Measurements from ENCODE around the gene SEC14L1.
"Not testable (repeated sequence)": the region's sequence is repeated elsewhere in the genome, so short reads cannot be mapped to it uniquely, and the experiment has no call there.

The SEC14L1 gene

DNA sequence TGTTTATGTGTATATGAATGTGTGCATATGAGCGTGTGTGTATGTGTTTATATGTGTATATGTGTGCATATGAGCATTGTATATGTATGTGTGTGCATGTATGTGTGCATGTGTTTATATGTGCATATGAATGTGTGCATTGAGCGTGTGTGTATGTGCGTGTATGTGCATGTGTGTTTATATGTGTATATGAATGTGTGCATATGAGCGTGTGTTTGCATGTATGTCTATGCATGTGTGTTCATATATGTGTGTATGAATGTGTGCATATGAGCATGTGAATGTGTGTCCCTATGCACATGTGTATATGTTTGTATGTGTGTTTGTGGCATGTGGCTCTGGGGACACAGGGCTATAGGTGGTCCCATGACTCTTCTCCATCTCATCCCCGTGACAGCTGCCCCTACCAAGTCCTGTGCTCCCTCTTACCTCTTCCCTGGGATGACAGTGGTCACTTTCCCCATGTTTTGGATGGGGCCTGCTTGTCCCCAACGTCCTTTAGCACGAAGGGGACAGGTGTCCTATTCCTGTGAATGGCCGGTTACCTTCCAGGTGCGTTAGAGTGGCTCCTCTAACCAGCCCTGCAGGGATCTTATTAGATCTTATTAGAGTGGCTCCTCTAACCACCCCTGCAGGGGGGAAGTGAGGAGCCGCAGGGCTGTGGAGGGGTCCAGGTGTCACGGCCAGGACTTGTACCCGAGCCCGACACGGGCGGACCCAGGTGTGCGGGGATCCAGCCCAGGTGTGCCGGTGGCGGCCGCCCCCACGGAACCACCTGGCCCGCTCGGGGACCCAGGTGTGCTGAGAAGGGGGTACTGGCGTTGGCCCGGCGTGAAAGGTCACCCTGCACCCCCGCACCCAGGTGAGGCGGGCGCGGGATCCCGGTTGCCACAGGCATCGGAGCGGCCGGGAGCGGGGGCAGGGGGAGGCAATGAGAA is 105.6 kb downstream of the SEC14L1 start:
- no peak for DNase-seq

DNA sequence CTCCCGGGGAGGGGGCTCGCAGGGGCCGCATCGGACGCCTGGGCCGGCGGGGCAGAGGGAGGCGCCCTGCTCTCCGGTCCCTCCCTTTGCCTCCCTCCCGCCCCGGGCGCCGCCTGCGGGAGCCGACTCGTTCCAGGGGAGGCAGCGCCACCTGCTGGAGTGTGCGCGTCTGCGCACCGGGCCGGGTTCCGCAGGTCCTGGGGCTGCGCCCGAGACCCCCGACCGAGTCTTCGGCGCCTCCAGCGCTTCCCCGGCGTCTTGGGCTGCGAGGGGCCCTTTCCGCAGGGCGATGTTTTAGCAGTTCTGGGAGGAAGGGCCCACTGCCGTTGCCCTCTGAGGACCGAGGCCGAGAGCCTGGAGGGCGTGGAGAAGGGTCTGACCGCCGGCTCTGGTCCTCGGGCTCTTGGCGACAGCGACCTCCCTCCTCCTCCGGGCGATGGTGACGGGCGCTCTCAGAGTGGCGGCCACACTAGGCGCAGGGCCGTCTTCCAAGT is 106.3 kb downstream of the SEC14L1 start:
- DNase-seq, result peak; percentile 8

DNA sequence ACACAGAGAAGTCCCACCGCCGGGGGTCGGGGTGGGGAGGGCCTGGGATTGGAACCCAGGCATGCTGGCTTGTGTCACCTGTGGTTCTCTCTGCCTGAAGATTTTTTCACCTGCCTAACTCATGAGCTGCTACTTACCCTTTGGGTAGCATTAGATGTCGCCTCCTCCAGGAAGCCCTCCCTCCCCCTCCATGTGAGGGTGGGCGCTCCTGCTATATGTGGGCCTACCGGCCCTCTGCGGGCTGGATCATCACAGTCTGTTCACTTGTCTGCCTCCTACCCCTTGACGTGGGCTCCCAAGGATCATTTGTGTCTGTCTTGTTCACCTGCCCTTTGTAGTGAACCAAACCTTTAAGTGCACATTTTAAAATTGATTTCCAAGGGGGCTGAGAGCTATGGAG is 106.8 kb downstream of the SEC14L1 start:
- no peak for DNase-seq

DNA sequence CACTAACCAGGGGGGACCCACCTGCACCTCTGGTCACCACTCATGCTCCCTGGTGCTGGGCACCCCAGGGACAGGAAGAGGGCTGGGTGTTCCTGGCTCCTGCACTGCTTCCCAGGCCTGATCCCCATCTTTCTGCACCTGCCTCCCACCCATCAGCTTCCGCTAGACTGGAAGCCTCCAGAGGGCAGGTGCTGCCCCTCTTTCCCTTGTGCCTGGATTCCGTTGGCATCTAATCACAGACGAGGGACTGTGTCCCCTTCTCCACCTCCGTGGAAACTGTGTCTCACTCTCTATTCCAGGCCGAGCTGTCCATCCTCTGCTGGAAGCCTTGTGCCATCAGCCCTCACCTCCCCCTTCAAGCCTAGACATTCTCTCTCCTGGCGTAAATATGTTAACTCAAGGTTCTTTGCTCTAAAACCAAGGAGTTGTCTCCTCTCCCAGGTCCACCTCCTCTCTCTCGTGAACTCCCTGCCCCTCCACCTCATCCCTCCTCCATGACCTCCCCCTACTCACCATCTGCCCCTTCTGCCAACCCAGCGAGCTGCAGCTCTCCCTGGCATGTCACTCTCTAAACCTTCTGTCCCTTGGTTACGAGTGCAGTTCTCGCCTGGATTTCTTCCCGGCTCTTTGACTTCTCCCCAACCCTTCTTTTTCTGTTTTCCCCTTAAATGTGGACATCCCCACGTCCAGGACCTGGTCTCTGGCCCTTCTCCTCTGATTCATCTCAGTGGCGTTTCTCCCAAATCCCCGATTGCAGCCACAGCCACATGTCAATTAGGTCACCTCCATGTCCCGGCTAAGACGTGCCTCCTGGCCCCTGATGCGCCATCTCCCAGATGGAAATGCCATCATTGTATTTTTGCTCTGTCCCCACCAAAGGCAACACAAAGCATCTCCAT is 107.7 kb downstream of the SEC14L1 start:
- DNase-seq, result no peak

DNA sequence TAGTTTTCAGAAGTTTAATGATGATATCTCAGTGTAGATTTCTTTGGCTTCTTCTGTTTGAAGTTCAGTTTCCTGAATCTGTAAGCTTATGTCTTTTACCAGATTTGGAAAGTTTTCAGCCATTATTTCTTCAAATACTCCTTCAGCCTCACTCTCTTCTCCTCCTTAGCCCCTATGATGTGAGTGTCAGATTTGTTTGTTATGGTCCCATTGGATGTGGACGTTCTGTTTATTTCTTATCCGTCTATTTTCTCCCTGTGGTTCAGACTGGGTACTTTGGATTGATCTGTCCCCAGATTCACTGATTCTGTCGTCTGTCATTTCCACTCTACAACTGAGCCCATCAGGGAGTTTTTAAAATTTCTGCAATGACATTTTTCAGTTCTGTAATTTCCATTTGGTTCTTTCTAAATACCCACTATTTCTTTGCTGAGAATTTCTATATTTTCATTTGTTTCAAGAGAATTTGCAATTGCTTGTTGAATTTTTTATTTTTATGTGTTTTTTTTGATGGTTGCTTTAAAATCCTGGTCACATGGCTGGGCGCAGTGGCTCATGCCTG is 110.9 kb downstream of the SEC14L1 start:
- no peak for DNase-seq

DNA sequence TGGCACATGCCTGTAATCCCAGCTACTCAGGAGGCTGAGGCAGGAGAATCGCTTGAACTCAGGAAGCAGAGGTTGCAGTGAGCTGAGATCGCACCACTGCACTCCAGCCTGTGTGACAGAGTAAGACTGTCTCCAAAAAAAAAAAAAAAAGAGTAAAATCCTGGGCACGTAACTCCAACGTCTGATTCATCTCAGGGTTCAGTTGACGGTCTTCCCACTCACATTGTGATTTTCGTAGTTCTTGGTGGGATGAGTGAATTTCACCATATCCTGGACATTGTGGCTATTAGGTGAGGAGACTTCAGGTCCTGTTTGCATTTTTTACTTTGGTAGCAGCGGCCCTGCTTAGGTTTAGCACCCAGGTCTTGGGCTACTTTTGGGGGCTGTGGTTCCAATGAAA is 111.5 kb downstream of the SEC14L1 start:
- DNase-seq, result not testable (repeated sequence)

DNA sequence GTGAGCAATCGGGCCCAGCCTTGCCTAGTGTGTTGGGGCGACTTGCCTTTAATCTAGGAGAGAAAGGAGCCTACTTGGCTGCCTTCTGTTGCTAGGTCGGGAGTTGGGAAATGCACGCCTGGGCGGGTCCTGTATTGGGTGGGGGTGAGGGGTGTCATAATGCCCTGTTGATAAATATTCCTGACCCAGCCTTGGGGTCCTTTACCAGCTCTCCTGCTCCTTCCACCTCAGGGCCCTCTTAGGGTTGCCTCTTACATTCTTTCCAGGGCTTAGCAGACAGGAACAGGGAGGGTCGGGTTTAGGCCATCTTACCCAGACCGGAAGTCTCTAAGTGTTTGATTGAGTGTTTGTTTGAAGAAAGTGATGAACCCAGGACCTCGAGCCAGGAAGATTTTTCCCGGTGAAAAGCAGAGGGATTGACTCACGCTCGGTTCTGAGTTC is 112.9 kb downstream of the SEC14L1 start:
- no peak for DNase-seq

DNA sequence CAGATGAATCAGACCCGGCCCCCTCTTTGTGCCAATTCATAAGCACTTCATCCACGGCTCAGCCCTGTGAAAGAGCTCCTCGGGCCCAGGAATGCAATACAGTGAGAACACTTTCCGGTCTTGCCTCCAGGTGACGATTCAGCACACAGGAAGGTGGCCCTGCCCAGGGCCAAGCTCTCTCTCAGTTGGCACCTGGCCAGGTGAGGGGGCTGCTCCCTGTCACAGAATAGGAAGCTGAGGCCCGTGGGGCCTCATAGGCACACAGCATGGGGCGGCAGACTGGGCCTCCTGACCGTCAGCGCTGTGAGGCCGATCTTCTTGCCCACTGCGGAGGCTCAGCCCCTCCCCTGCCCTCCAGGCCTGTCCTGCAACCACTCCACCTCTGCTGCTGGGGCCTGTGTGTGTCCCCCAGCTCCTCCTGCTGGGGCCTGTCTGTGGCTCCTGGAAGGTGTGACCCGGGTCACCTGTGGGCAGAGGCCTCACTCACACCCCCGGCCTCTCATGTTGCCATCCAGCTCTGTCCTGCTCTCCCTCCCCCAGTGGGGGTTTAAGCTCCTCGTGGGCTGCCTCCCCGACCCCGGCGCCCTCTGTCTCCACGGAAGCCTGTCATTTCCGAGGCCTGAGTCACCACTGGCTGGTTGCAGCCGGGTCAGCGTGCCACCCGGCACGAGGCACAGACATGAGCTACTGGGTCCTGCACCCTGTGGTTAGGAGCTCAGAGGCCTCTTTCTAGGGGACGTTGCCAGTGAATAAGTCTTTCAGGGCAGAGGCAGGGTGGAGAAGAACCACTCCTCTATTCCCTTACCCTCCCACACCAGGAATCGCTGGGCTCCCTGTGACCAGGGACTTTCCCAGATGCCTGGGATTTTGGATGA is 114.4 kb downstream of the SEC14L1 start:
- DNase-seq, result no peak

DNA sequence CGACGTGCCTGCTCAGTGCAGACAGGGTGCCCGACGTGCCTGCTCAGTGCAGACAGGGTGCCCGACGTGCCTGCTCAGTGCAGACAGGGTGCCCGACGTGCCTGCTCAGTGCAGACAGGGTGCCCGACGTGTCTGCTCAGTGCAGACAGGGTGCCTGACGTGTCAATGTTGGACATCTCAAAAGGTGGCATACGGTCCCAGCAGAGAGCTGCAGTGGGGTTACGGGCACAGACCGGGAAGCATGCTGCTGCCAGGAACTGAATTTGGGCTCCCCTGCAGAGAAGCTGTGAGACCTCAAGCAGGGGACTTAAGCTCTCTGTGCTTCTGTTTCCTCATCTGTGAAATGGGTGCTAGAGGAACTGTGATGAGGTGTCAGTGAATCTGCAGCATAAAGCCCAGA is 115.2 kb downstream of the SEC14L1 start:
- DNase-seq, result not testable (repeated sequence)

DNA sequence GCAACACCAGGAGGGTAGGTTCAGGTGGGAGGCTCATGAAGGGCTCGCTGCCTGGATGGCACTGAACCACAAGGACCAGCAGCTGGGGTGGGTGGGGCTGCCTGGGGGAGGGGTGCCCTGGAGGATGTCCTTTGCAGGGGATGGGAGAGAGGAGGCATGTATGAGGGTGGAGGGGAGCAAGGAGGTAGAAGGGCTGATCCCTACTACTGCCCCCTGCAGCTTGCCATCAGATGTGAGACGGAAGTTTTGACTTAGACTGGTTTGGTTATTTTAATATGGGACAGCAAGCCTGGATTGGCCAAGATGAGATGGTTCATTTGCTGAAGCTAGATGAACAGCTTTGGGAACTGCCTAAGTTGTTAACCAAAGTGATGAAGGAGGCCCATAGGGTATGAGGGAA is 115.9 kb downstream of the SEC14L1 start:
- DNase-seq, result no peak

DNA sequence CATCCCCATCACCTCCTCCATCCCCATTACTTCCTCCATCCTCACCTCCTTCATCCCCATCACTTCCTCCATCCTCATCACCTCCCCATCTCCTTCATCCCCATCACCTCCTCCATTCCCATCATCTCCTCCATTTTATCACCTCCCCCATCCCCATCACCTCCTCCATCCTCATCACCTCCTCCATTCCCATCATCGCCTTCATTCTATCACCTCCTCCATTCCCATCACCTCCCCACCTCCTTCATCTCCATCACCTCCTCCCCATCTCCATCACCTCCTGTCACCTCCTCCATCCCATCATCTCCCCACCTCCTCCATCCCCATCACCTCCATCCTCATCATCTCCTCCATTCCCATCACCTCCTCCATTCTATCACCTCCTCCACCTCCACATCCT is 116.4 kb downstream of the SEC14L1 start:
- DNase-seq, result no peak

DNA sequence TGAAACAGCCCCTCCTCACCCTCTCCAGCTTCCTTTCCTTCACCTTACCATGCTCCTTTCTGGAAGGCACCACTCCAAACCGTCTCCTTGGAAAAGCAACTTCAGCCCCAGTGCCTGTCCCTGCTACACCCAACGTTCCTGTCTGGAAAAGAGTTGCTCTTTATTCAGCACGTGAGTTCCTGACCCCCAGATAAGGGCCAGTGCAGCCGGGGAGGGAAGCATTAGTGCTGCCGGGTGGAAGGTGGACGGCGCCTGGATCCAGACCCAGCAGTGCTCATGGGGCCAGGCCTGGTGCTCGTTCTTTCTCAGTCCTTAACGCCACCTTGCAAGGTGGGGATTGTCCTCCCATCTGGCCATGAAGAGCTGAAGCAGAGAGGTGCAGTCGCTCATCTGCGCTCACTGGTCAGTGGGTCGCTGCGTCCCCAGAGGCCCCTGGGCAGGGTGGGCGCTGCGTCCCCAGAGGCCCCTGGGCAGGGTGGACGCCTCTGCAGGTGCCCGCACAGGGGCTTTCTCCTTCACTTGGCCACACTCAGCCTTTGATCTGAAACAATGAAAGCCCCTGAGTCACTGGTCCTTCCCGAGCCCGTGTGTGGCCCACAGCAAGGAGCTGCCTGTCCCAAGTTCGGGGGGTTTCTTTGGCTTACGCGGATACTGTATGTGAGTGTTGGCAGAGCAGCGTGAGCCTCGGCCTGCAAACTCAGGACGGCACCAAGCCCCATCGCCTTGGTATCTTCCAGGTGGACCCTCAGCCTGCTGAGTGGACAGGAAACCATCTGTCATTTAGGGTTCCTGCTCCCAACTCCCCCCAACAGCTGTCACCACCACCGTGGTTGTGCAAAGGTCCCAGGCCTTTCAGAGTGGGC is 117.1 kb downstream of the SEC14L1 start:
- no peak for DNase-seq

DNA sequence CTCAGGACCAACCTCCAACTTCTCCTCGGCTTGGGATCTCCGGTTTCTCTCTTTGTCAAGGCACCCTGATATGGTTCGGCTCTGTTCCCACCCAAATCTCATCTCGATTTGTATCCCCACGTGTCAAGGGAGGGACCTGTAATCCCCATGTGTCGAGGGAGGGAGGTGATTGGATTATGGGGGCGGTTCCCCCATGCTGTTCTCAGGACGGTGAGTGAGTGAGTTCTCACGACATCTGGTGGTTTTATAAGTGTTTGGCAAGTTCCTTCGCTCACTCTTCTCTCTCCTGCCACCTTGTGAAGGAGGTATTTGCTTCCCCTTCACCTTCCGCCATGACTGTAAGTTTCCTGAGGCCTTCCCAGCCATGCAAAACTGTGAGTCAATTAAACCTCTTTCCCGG is 117.9 kb downstream of the SEC14L1 start:
- no peak for DNase-seq

DNA sequence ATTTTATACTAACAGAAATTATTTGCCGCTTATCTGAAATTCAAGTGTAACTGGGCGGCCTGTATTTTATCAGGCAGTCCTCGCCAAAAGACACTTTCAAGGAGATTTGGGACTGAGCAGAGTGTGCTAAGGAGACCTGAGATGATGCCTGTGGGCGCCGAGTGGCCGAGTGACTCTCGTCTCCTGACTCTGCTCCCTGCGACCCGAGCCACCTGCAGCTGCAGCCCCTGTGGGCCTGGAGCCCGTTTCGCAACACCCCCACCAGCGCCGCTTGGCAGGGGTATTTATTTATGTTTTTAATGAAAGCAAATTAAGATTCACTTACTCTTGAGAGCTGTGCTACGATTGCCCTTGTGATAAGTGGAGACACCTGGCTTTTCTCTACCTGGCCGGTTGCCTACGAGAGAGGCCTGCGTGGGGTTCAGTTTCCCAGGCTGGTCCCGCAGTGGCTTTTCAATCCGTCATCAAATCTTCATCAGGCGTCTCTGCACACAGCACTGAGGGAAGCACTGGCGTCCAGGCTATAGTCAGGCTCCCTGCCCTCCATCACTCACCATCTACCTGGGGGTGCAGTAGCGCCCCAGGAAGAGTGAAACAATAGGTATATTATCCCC is 124.0 kb downstream of the SEC14L1 start:
- DNase-seq, result peak; percentile 72

DNA sequence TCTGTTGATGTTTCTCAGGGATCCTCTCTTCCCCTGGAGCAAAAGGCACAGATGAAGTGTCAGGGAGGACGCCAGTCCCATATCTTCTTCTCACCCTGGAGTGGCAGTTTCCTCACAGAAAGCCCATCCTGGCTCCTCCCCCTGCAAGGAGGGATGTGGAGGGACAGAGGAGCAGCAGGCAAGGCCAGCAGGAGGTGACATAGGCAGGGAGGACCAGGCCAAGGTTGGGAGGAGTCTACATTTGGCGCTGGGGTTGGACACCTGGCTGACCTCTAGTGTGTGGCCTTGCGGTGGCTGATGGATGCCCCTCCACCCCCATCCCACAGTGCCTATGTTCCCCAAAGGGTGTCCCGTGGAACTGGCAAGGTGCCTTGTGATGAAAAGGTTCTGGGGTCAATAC is 125.4 kb downstream of the SEC14L1 start:
- DNase-seq, result no peak

Data from NCI-H1417 treated with DMSO at 0.1 percent for 48 hours (cell line).